NCI-H146 treated with DMSO at 0.1 percent for 48 hours (cell line): ENCODE results near the gene GCHFR.

Source experiments
- DNase-seq: peaks from one replicate; lab custom pipeline; 2025; ENCODE audit not compliant: unreplicated experiment; lab: John Stamatoyannopoulos, UW

Gene GCHFR

DNA sequence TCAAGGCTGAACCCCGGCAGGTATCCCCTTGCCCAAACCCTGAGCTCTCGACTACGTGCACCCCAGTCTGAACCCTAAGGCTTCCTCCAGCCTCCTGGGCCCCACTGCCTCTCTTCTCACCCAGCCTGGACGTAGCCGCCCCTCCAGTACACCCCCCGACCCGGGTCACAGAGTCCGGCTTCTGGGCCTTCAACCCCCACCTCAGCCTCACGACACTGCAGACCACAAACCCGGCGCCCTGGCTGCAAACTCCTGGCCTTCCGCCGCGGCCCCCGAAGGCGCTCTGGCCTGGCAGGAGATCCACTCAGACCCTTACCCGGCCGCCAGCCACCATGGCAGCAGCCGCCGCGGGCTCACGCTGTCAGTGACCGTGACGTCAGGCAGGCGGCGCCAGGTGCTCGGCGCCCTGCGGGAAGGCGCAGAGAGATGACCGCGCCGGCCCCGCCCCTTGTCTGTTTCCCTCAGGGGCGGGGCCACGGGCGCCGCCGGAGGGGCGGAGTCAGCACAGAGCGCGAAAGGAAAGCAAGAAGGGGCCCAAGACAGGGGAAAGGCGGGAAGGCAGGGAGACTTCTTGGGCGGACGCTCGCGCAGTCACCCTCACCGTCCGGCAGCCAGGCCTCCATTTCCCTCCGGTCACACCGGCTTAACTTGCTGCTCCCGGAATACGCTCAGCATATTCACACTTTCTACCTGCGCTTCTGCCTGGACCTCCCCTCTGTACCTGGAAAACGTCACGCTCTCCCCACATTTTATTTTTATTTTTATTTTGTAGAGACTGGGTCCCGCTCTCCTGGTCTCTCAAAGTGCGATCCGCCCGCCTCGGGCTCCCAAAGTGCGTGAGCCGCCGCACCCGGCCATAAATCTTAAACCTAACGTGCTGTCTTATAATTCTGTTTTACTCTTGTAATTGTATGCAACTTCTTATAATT, 8.7 kb upstream of the GCHFR start, which contains the start of gene RMDN3:
Gene RMDN3, minus strand, starts transcription at position 372 of the 929 bp plus-strand sequence. CDS start 471 bp downstream, outside the sequence.
- peak; percentile 72 for DNase-seq

DNA sequence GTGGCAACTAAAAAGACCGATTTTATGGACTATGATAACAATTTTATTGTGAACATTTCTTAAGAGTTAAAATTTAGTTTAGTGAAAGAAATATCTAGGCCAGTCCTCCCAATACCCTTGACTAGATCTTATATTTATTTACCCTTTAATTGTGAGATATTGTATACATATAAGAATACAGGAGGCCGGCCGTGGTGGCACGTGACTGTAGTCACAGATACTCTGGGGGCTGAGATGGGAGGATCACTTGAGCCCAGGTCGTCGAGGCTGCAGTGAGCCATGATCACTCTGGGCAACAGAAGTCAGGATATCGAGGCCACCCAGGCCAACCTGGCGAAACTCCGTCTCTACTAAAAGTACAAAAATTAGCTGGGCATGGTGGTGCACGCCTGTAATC, 8.1 kb upstream of the GCHFR start:
- DNase-seq = no peak

GRCh38 chr15:40756938-40757337, 6.9 kb upstream of the GCHFR start:
- DNase-seq = peak; percentile 61

- no peak for DNase-seq
These were observed 3.9 kb upstream of the GCHFR start for GRCh38 chr15:40759961-40760360.

DNA sequence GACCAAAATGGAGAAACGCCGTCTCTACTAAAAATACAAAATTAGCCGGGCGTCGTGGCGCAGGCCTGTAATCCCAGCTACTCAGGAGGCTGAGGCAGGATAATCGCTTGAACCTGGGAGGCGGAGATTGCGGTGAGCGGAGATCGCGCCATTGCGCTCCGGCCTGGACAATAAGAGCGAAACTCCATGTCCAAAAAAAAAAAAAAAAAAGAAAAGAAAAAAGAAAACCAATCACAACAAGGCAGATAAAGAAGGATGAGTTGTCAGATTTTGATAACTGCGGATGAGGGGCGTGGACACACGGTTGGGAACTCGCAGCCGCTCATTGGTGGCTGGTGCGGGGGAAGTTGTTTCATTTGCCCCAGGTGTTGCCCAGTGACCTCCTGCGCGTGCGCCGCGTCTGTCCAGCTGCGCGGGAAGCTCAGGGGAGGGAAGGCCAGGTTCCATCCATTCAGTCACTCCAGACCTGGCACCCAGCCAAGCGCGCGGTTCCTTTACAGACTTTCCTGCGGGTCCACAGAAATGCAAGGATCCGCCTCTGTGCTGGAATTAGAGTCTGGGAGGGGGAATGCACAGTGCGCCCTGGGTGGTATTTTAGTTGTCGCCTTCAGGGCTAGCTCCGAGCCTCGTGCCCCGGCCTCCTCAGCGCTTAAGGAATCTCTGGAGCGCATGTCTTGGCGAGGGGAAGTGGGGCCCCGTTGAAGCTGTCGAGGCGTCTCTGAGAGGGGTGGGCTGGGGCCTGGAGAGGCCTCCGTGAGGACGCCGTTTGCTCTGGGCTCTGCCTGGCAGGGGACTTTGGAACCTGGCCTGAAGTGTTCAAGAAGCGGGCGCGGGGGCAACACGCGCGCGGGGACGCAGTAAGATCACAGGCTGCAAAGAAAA, 708 bp upstream of the GCHFR start:
- DNase-seq = peak; percentile 60

DNA sequence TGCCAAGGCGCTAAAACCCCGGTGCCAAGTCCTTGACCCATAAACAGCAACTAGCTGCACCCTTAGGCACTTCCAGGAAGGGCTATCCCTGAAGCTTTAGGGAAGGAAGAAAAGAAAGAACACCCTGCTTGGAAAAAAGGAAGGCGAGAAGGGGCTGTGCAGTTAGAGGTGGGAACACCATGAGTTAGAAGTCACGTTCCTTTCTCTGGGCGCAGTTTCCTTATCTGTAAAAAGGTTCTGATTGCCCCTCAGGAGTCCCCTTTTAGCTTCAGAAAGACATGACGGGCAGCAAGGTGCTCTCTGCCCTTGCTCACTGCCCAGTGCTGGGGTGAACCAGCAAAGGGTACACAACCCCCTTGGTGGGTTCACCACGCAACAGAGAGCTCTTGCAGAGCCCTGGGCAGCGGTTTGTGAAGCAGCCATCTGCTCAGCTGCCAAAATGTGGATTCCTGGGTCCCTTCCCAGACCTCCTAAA, 798 bp downstream of the GCHFR start:
- DNase-seq = no peak

GRCh38 chr15:40766194-40766815, 2.4 kb downstream of the GCHFR start:
- DNase-seq = no peak

- DNase-seq = no peak
These were observed 3.3 kb downstream of the GCHFR start for GRCh38 chr15:40766906-40767837.

DNA sequence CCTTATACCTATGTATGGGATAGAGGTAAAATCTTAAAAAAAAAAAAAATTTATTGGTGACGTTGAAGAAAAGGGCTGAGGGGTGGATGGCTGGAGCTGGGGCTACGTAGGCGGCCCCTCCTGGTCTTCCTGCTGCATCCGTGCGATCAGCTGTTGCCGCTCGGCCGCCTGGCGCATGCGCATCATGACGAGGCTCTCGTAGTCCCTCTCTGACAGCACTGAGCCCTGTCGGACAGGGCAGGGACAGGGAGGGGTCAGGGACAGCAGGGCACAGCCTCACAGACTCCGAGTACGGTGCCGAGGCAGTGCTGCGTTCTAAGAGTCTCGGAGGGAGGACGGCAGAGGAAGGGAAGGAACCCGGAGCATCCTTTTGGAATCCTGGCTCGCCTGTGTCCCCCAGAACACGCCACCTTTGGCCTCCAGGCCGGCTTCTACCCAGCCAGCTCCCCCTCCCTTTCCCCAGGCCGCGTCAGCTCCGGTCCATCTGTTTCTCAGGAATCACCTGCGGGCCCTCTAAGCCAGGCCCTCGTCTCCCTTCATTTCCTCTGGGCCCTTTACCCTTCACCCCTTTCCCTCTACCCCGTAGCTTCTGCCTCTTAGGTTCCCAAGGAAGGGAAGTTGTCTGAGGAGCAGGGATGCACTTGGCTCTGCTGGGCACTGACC, 4.1 kb downstream of the GCHFR start:
- no peak for DNase-seq

DNA sequence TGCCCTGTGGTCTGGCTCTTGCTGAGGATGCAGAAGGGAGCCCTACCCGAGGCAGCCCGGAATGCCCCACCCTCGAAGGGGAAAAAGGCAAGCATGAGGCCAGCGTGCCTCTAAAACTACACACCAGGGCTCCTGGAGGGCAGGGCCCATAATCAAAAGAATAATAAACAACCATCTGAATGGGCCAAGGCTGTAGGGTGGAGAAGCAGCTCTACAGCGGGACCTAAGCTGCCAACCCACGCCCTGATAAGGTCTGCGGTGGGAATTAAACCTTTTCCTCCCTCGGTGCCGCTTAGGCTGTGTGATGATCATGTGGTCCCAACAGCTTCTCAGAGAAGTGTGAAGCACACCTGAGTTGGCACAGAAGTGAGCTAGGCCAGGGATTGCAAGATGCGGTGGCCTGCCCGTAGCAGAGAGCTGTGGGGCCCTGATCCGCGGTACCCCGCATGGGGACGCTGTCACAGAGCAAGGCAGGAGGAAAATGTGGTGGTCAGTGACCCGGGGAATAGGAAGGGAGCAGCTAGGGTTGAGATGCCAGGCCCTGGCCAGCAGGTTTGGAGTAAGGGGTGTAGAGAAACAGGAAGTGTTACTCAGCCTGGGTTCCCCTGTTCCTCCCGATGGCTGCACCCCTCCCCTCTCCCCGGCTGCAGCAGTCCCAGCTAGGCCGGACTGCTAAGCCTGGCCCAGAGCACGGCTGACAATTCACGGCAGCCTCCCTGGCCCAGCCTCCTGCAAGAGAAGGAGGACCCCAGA, 4.8 kb downstream of the GCHFR start:
- no peak for DNase-seq

DNA sequence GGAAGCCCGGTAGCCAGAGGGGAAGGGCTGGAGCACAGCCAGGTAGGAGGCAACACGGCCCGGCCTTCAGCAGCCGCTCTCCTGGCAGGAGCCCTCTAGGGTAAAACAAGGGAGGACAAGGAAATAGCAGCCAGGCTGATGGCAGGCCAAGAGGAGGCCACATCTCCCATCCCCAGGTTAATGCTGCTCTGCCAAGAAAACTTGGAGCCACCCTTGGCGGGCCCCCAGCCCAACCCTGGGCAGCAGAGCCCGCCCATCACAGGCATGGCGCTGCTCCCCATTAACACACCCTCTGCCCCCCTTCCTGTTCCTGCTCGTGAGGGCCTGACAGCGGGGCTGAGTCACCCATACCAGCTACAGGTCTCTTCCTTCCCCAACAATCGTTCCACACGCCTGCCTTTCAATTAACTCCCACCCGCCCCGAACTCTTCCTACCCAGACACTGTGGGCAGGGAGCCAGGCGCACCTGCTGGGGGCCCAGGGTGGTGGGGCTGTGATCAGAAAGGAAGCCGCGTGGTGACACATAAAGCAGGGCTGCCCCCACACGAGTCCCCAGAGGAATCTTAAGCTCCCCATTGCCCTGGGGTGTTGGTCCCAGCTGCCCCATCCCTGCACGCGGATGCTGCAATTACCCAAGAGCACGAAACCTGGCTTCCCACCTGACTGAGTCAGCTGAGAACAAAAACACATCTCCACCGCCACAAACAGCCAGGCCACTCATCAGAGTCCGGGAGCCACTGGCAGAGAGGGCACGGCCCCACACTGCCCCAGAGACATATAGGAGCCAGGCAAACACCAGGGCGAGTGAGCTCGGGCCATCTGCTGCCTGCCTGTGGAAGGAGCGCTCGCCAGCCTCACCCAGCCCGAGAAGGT, 5.6 kb downstream of the GCHFR start, which contains the start of gene C15orf62:
Gene C15orf62, plus strand, starts transcription at position 707 of the 873 bp plus-strand sequence. CDS start 516 bp downstream, outside the sequence.
- no peak for DNase-seq

DNA sequence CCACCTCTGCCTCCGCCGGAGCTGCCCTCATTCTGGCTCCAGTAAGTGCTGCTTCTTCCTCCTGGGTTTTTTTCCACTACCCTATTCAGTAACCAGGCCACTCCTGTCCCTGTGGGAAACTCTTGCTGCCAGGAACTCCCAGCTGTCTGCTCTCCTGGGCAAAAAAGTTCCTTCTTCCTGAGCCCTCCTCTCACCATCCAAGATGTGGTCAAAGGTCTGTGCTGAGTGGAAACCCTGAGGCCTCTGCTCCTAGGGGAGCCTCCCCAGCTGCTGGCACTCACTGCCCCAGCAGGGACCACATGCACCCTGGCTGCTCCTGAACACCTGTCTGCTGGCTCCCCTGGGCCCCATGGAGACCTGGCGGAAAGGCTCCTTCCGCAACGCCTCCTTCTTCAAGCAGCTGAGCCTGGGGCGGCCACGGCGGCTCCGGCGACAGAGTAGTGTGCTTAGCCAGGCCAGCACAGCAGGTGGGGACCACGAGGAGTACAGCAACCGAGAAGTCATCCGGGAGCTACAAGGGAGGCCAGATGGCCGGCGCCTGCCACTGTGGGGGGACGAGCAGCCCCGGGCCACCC, 6.4 kb downstream of the GCHFR start:
- DNase-seq = no peak

GRCh38 chr15:40771242-40771641, 7.4 kb downstream of the GCHFR start:
- DNase-seq = no peak

DNA sequence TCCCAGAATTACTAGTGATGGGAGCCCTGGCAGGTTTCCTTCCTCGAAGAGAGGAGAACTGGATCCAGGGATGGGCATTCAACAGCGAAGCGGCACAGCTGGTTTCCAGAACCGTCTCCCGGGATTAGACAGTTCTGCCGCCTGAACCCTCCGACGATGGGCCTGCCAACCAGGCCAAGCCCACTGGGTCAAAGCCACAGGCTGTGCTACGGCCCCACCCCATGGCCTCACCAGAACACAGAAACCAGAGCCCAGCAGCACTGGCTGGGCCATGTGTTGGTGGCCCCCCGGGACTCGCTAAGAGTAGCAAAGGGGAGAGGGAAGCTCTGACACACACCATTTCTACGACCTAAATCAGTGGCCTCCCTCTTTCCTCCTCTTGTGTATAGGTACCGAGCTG, 8.1 kb downstream of the GCHFR start:
- DNase-seq = no peak

DNA sequence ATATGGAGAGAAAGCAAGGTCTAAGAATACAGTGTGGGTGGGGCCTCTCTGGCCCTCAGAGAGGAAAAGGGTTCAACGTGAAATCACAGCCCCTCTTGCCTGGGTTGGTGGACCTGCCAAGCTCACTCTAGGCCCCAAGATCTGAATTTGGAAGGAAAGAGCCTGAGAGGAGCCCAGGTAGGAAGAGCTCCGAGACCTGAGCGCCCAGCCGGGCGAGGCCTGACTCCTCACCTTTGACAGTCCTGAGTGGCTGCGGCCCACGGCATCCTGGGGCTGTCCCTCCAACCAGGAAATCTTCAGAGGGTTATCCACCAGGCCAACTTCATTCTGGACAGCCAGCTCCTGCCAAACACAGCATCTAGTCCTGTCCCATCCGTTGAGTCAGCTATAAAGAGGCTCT, 9.6 kb downstream of the GCHFR start:
- no peak for DNase-seq

GRCh38 chr15:40773902-40774301, 10.0 kb downstream of the GCHFR start:
- DNase-seq = no peak

DNA sequence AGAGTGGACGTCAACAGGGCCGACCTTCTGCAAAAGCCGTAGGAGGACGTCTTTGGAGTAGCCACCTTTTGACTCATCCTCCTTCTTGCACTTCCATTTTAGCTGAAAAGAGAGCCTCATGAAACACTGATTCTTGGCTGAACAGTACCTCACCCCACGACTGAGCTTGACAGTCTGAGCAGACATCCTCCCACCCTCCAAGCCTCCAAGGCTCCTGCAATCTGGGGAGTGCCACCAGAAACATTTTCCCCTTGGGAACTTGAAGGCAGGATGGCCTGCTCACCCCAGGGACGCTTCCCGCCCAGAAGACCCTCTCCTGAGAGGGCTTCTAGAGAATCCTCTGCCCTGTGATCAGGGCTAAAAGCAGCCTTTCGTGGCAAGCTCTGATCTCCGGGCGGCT, 11.1 kb downstream of the GCHFR start:
- DNase-seq = no peak
